ENCODE results near the gene NAA40. TPM values are rescaled to one million over a fixed set of nuclear protein-coding genes. Genes with fewer than 3 reads are reported as not detected.

Gene NAA40
- total and polyA plus RNA-seq, 2 experiments from 2014 or later: 10.1 to 24.6 TPM

DNA sequence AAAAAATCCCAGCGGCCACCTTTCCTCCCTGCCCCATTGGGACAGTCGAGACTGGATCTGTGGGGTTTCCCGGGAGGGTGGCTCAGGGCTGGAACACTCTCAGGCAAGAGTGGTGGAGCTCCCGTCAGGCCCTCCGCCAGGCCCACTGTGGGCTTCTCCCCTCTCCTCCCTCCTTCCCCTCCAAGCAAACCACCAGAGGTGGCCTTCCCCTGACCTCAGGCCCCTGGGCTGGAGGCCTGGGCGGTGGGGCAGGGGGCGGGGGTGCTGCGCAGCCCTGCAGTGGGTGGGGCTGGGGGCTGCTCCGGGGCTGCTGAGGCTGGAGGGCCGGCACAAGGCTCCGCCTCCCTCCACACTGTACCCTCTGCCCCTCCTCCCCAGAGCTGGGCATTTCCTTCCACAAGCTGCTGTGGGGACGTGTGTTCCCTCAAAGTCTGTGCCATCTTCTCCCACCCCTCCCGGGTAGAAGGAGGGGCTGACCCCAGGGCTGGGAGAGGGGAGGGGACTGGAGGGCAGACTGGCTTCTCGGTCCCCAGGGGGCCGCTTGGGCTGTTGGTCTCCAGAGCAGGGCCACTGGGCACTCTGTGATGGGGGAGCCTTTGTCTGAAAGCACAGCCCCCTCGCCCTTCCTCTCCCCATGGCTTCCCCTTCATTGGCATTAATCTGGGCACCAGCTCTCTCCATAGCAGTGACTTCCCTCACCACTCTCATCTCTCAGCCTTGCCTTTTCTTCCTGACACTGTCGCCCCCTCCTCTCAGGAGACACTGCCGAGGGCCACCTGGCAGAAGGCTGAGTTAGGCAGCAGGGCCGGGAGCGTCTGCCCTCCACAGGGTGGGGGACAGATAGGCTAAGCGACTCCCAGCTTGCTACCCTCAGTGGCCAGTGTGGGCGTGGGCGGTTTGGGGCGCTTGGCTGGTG lies 29.0 kb upstream of the NAA40 start:
- H3K79me2 ChIP-seq (replicated peaks; ENCODE audit: insufficient read depth): peaks cover 1% of the 10 kb centered on the region; the same call in 1 of the 2 replicates
- Mint-ChIP-seq H3K9me3 (no peaks in the 10 kb centered on the region; the same call in 2 of the 3 replicates), H3K27me3 (ENCODE audit: insufficient read depth, low read depth, poor library complexity) (peaks cover 26% of the 10 kb centered on the region), H3K4me3 (peak overlapping the region; percentile 55), H3K27ac (no peak overlapping the region), H3K36me3 (ENCODE audit: low read depth) (peaks cover 43% of the 10 kb centered on the region), H3K4me1 (peaks cover 67% of the 10 kb centered on the region)
- H3K9me2 ChIP-seq (ENCODE audit: insufficient read depth): no peaks in the 10 kb centered on the region
- peak overlapping the region; percentile 42 for H3K4me3 ChIP-seq
- peak overlapping the region; percentile 89 for H3K27ac ChIP-seq (ENCODE audit: low read depth)
- peaks cover 39% of the 10 kb centered on the region for H3F3A ChIP-seq (replicated peaks; ENCODE audit: low read depth)
- no peaks in the 10 kb centered on the region for H3K27me3 ChIP-seq (ENCODE audit: insufficient read depth)
- H4K20me1 ChIP-seq (replicated peaks; ENCODE audit: insufficient read depth): peaks cover 7% of the 10 kb centered on the region; the same call in 1 of the 2 replicates
- peak overlapping the region; percentile 78 for H3K4me2 ChIP-seq
- TF ChIP-seq, protein P1, sequence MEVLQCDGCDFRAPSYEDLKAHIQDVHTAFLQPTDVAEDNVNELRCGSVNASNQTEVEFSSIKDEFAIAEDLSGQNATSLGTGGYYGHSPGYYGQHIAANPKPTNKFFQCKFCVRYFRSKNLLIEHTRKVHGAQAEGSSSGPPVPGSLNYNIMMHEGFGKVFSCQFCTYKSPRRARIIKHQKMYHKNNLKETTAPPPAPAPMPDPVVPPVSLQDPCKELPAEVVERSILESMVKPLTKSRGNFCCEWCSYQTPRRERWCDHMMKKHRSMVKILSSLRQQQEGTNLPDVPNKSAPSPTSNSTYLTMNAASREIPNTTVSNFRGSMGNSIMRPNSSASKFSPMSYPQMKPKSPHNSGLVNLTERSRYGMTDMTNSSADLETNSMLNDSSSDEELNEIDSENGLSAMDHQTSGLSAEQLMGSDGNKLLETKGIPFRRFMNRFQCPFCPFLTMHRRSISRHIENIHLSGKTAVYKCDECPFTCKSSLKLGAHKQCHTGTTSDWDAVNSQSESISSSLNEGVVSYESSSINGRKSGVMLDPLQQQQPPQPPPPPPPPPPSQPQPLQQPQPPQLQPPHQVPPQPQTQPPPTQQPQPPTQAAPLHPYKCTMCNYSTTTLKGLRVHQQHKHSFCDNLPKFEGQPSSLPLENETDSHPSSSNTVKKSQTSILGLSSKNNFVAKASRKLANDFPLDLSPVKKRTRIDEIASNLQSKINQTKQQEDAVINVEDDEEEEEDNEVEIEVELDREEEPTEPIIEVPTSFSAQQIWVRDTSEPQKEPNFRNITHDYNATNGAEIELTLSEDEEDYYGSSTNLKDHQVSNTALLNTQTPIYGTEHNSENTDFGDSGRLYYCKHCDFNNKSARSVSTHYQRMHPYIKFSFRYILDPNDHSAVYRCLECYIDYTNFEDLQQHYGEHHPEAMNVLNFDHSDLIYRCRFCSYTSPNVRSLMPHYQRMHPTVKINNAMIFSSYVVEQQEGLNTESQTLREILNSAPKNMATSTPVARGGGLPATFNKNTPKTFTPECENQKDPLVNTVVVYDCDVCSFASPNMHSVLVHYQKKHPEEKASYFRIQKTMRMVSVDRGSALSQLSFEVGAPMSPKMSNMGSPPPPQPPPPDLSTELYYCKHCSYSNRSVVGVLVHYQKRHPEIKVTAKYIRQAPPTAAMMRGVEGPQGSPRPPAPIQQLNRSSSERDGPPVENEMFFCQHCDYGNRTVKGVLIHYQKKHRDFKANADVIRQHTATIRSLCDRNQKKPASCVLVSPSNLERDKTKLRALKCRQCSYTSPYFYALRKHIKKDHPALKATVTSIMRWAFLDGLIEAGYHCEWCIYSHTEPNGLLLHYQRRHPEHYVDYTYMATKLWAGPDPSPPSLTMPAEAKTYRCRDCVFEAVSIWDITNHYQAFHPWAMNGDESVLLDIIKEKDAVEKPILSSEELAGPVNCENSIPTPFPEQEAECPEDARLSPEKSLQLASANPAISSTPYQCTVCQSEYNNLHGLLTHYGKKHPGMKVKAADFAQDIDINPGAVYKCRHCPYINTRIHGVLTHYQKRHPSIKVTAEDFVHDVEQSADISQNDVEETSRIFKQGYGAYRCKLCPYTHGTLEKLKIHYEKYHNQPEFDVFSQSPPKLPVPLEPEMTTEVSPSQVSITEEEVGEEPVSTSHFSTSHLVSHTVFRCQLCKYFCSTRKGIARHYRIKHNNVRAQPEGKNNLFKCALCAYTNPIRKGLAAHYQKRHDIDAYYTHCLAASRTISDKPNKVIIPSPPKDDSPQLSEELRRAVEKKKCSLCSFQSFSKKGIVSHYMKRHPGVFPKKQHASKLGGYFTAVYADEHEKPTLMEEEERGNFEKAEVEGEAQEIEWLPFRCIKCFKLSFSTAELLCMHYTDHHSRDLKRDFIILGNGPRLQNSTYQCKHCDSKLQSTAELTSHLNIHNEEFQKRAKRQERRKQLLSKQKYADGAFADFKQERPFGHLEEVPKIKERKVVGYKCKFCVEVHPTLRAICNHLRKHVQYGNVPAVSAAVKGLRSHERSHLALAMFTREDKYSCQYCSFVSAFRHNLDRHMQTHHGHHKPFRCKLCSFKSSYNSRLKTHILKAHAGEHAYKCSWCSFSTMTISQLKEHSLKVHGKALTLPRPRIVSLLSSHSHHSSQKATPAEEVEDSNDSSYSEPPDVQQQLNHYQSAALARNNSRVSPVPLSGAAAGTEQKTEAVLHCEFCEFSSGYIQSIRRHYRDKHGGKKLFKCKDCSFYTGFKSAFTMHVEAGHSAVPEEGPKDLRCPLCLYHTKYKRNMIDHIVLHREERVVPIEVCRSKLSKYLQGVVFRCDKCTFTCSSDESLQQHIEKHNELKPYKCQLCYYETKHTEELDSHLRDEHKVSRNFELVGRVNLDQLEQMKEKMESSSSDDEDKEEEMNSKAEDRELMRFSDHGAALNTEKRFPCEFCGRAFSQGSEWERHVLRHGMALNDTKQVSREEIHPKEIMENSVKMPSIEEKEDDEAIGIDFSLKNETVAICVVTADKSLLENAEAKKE (CRISPR knock-in tag; IDR thresholded peaks at IDR 0.05): no peak
- TF ChIP-seq ZNF331 (CRISPR knock-in tag; IDR thresholded peaks at IDR 0.05; ENCODE audit: low read depth) (no peak), STAT1 (IDR thresholded peaks at IDR 0.05; ENCODE audit: unreplicated experiment) (no peak), JUNB (IDR thresholded peaks at IDR 0.05; ENCODE audit: unreplicated experiment) (no peak), EZH2 (IDR thresholded peaks at IDR 0.05; ENCODE audit: low read depth, unreplicated experiment) (no peak), POLR2AphosphoS5 (IDR thresholded peaks at IDR 0.05; ENCODE audit: low read depth) (no peak), EZH2phosphoT487 (IDR thresholded peaks at IDR 0.05; ENCODE audit: unreplicated experiment) (no peak), ZNF114 (CRISPR knock-in tag; IDR thresholded peaks at IDR 0.05) (no peak), CREB1 (CRISPR knock-in tag; IDR thresholded peaks at IDR 0.05; ENCODE audit: low read depth) (no peak), NANOG (IDR thresholded peaks at IDR 0.05; ENCODE audit: borderline replicate concordance) (no peak)
- TF ChIP-seq, protein P2, sequence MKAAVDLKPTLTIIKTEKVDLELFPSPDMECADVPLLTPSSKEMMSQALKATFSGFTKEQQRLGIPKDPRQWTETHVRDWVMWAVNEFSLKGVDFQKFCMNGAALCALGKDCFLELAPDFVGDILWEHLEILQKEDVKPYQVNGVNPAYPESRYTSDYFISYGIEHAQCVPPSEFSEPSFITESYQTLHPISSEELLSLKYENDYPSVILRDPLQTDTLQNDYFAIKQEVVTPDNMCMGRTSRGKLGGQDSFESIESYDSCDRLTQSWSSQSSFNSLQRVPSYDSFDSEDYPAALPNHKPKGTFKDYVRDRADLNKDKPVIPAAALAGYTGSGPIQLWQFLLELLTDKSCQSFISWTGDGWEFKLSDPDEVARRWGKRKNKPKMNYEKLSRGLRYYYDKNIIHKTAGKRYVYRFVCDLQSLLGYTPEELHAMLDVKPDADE (IDR thresholded peaks at IDR 0.05): no peak
- TF ChIP-seq, protein P3, sequence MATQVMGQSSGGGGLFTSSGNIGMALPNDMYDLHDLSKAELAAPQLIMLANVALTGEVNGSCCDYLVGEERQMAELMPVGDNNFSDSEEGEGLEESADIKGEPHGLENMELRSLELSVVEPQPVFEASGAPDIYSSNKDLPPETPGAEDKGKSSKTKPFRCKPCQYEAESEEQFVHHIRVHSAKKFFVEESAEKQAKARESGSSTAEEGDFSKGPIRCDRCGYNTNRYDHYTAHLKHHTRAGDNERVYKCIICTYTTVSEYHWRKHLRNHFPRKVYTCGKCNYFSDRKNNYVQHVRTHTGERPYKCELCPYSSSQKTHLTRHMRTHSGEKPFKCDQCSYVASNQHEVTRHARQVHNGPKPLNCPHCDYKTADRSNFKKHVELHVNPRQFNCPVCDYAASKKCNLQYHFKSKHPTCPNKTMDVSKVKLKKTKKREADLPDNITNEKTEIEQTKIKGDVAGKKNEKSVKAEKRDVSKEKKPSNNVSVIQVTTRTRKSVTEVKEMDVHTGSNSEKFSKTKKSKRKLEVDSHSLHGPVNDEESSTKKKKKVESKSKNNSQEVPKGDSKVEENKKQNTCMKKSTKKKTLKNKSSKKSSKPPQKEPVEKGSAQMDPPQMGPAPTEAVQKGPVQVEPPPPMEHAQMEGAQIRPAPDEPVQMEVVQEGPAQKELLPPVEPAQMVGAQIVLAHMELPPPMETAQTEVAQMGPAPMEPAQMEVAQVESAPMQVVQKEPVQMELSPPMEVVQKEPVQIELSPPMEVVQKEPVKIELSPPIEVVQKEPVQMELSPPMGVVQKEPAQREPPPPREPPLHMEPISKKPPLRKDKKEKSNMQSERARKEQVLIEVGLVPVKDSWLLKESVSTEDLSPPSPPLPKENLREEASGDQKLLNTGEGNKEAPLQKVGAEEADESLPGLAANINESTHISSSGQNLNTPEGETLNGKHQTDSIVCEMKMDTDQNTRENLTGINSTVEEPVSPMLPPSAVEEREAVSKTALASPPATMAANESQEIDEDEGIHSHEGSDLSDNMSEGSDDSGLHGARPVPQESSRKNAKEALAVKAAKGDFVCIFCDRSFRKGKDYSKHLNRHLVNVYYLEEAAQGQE (IDR thresholded peaks at IDR 0.05; ENCODE audit: unreplicated experiment): no peak
- peaks cover 8% of the 10 kb centered on the region; the same call in 1 of the 2 replicates for H3K36me3 ChIP-seq (ENCODE audit: insufficient read depth)
- ATAC-seq: peak; percentile 46
- H3K4me1 ChIP-seq (ENCODE audit: insufficient read depth): peaks cover 56% of the 10 kb centered on the region
- H2AFZ ChIP-seq: no peak overlapping the region
- peak; percentile 69 for DNase-seq (ENCODE audit: low spot score)

All from GM23338 (cell line).